Right hindlimb (tissue), 1 donor: Measurements from ENCODE around the gene GNPDA1.
A peak's percentile ranks its signal among the peaks of the same experiment; 100 is the strongest.

Source experiments
- DNase-seq: peaks from one replicate; pipeline ENCODE4 v3.0.0-alpha.2; 2018

GNPDA1 gene

GRCh38 chr5:142020122-142020659 lies 7.4 kb upstream of the GNPDA1 start:
- DNase-seq = no peak

GRCh38 chr5:142017832-142018427 lies 5.1 kb upstream of the GNPDA1 start:
- DNase-seq = no peak

GRCh38 chr5:142016556-142016955 lies 3.7 kb upstream of the GNPDA1 start:
- DNase-seq = no peak

- no peak for DNase-seq
Measured at GRCh38 chr5:142015781-142016533, 3.1 kb upstream of the GNPDA1 start.

GRCh38 chr5:142014911-142015584 lies 2.2 kb upstream of the GNPDA1 start:
- DNase-seq = no peak

- DNase-seq = no peak
Measured at GRCh38 chr5:142013734-142014521, 1.1 kb upstream of the GNPDA1 start.

GRCh38 chr5:142012186-142012785 lies 541 bp downstream of the GNPDA1 start:
- peak; percentile 27 for DNase-seq

- no peak for DNase-seq
Measured at GRCh38 chr5:142011572-142012185, 1.1 kb downstream of the GNPDA1 start.

- DNase-seq = no peak
Measured at GRCh38 chr5:142009886-142010285, 2.9 kb downstream of the GNPDA1 start.

- DNase-seq = no peak
Measured at GRCh38 chr5:142008813-142009212, 4.0 kb downstream of the GNPDA1 start.

GRCh38 chr5:142007237-142007544 lies 5.6 kb downstream of the GNPDA1 start:
- DNase-seq = no peak

- no peak for DNase-seq
Measured at GRCh38 chr5:142006363-142007236, 6.2 kb downstream of the GNPDA1 start.

- no peak for DNase-seq
Measured at GRCh38 chr5:142003266-142003800, 9.5 kb downstream of the GNPDA1 start.

GRCh38 chr5:142000704-142001484 lies 11.9 kb downstream of the GNPDA1 start:
- DNase-seq = no peak

- DNase-seq = no peak
Measured at GRCh38 chr5:142000173-142000572, 12.7 kb downstream of the GNPDA1 start.

- DNase-seq = no peak
Measured at GRCh38 chr5:141997358-141997960, 15.4 kb downstream of the GNPDA1 start.

GRCh38 chr5:141995656-141996055 lies 17.2 kb downstream of the GNPDA1 start:
- DNase-seq = no peak

GRCh38 chr5:141994511-141995136 lies 18.2 kb downstream of the GNPDA1 start:
- DNase-seq = no peak

GRCh38 chr5:141992349-141992963 lies 20.4 kb downstream of the GNPDA1 start:
- DNase-seq = peak; percentile 76
